Limb (tissue), 2 donors: Measurements from ENCODE around the gene ARX.

Source experiments
- DNase-seq, 2 donors: peaks; one replicate each; pipeline ENCODE4 v3.0.0-alpha.2; 2016; ENCODE audit errors: extremely low spot score in 2 of 2

ARX gene

DNA sequence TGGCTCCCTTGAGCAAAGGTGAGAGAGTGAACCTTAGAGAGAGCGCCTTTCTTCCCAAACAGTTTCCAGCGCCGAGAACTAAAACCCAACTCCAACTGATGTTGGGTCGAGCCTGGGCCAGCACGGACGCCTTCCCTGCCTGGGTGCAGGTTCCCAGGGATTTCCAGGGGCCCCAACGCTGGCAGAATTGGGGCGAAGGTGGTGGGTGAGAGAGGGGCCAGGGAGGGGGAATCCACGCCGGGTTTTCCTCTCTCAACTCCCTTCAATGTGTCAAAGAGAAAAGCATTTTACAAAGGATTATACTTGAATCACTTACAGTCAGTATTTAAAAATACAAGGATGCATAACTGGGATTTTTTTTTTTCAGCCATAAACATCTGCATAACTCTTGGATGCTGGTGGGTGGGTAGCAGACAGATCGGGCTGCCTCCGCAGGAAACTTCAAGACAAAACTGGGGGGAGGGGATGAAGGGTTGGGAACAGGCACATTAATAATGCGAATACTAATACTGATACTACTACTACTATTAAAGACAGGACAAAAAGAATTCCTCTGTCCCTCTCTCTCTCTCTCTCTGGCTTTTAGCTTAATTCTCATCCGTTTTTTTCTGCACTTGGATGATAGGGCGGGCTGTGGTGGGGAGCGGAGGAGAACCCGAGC, 1.3 kb upstream of the ARX start:
- DNase-seq, result no peak

DNA sequence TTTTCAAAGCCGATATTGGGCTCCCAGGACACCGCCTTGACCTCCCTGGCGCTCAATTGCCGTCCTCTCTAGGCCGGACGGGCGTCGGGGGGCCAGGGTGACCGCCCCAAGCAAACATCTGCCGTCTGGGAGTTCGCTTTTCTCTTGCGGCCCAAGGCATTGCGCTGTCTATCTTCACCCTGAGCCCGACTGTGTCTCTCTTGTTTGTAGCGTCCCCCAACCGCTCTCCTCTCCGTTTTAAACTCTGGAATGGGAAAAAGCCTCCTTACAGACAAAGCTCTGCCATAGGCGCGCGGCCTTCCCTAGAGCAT, 551 bp upstream of the ARX start:
- no peak for DNase-seq

GRCh38 chrX:25014366-25014838, 1.4 kb downstream of the ARX start:
- DNase-seq, result no peak

- DNase-seq, result no peak
Measured at GRCh38 chrX:25013632-25014365, 2.0 kb downstream of the ARX start.

DNA sequence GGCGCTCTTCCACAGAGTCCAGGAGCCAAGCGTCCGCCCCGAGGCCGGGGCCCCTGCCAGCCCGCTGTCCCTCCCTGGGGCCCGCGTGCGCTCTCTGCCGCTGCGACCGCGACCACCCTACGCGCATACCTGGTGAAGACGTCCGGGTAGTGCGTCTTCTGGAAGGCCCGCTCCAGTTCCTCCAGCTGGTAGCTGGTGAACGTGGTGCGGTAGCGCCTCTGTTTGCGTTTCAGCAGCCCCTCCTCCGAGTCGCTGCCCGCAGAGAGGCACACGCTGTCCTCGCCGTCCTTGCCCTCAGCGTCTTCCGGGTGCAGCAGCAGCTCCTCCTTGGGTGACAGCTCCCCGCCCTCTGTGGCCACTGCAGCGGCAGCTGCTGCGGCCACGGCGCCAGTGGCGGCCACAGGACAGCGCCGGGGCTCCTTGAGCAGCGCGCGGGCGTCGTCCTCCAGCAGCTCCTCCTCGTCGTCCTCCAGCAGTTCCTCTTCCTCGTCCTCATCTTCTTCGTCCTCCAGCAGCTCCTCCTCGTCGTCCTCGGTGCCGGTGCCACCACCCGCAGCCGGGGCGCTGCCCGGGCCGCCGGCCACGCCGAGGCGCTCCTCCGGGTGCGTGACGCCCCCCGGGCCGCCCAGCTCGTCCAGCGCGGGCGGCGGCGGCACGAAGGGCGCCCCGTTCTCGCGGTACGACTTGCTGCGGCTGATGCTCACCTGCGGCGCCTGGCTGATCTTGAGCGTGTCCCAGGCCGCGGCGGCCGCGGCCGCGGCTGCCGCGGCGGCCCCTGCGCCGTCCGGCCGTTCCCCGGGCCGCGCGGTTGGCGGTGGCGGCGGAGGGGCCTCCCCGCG, 2.8 kb downstream of the ARX start:
- no peak for DNase-seq

GRCh38 chrX:25012433-25012735, 3.4 kb downstream of the ARX start:
- DNase-seq, result no peak

DNA sequence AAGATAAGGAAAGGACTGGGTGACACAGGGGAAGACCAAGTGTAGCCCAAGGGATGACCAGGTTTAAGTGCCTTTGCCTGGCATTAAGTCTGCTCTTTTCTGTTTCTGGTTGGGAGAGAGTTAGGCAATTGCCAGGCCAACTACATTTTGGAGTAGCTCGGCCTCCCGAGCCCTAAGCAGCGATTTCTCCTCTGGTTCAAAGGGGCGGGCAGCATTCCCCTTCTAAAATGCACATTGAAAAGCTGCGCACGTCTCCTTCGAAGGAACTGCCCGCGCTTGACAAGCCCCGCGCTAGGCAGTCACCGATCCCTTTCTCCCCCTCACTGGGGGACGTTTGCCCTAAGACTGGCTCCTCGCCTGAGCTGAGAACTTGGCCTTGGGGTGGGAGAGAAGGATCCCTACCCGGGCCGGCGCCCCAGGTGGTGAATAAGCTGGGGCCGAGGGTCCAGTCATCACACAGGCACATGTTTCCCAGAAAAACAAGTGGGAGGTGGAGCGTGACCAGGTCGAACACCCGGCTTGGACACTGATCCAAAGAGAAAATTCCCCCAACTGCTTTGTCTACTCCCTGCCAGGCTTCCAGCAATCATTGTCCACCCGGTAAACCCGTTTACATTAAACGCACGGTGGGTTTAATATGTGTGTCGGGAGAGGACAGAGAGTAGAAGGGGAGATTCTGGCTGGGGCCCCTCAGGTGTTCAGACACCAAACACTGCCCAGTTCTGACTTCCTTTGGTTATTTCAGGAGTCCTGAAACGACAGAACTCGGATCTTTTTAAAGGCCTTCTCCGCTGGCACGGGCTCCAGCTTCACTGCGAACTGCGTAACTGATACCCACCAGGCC, 4.0 kb downstream of the ARX start:
- peak in 1 of 2 donors; percentile 39 for DNase-seq

DNA sequence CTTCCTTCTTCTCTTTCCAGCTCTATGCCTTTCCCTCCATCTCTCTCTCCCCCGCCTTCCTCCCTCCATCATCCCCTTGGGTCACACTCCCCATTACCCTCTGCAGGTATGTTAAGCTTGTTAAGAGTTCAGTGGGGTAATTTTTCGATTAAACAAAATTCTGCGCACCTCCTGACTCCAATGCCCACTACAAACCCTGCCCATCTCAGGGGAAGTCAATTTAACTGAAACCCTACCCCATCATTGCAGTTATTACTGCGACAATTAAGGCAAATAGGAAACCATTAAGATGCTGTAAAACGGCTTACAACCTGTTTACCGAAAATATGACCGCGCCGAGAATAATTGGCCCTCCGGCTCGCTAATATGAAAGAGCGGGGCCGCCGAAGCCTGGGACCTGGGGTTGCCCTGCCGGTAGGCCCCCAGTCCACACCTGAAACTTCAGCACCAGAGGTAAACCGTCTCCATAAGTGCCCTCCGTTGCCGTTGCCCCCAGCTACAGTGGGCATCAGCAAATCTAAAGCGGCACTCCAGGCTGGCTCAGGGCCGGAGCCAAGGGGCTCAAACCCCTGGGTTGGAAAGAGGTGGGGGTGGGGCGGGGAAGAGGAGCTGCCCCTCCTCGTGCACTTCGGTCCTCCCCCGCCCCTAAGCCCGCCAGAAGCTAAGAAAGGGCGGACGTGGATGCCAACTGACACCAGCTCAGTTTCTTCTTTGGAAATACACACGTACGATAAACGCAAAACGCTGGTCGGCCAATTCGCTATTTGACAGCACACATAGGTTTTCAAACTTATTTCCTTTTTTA, 4.8 kb downstream of the ARX start:
- no peak for DNase-seq

DNA sequence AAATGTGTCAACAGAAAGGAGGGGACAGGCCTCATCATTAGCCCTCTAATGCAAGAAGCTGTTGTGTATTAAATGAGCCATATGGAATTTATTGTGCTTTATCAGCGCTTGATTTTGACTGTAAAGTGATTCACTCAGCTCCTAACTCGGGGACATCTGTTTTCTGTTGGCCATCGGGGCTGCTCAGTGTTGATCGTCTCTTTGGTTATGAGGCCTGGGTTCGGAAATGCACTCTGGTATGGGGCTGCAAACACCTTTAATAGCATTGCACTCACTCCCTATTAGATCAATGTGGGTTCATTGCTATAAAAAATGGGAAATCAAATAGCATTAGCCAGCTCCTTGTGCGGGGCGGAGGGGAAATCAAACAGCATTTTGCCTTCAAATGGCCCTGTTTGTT, 6.4 kb downstream of the ARX start:
- no peak for DNase-seq

- no peak for DNase-seq
Measured at GRCh38 chrX:25007059-25008053, 8.4 kb downstream of the ARX start.

GRCh38 chrX:25006586-25007058, 9.1 kb downstream of the ARX start:
- no peak for DNase-seq

DNA sequence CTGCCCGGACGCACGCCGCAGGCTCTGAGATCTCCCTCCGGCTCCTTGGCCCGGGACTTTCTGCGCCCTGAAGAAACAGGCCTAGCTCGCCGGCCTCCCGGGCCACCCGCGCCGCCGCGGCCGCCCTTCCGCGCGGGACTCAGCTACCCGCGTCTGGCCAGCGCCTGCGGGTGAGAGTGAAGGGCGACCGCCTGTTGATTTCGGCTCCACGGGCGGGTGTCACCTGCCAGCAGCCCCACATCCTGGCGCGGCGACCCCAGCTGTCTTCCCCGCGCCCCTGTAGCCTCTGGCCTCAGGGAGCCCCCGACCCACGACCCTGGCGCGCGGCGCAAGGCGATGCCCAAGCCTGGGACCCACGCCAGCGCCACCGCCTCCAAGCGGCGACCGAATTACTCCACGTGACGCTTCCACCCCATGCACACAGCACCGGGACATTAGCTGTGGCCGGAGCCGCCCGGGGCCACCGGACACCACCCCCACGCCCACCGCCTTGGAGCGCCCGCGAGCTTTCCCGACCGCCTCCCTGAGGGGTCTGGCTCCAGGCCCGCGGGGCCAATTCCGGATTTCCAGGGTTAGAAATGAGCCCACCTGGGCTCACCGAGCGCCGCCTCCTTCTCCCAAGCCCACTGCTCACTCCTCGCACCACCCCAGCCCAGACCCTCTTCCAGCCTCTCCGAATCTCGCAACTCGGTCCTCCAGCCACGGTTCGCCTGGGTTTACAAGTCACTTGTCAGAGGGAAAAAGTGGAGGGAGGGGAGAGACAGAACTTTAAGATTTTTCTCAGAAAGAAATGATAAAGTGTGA, 10.2 kb downstream of the ARX start:
- DNase-seq, result no peak

DNA sequence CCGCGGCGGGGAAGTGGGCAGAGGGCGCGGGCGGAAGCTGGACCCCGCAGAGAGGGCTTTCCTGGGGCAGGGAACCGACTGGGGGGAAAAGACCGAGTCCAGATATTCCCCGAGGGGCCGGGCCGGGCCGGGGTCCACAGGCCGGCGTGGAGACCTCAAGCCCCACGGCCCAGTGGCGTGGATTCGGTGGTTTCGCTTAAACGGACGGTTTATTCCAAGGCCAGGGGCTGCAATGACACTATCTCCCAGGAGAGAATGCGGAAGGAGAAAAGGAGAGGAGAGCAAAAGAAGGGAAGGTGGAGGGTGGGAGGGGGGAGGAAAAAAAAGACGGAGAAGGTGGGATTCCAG, 10.8 kb downstream of the ARX start:
- no peak for DNase-seq

- peak in 1 of 2 donors; percentile 41 for DNase-seq
Measured at GRCh38 chrX:25004485-25005032, 11.2 kb downstream of the ARX start.

GRCh38 chrX:25004040-25004439, 11.7 kb downstream of the ARX start:
- DNase-seq, result no peak

DNA sequence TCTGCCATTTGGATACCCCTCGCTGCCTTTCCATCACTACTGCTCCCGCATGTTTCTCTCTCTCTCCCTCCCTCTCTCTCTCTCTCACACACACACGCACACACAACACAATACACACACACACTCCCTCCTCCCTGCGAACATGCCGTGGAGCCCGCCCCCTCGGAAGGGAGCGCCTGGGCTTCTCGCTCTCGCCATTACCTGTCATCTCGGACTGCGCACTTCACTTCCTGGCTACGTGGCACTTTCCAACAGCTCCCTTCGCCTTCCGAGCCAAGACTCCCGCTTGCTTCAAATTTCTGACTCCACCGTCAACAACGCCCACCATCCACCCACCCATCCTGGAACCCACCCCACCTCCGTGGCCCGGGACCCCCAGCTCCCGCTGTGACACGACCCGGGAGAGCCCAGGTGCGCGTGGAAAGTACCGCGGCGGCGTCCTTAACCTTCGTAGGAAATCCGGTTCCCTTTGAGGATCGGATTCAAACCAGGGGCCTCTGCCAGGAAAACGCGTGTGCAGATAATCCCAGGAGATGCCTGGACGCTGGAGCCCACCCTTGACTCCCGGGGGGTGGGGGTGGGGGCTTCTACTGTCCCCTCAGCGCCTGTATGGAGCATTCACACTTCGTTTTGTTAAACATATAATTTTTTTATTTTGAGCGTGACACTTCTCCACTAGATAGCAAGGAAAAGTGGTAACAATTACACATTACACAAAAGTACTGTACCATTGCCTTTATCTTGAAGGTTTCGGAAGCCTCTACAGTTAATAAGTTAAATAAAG, 12.5 kb downstream of the ARX start:
- DNase-seq, result peak in 1 of 2 donors; percentile 52

GRCh38 chrX:25002661-25003020, 13.1 kb downstream of the ARX start:
- DNase-seq, result no peak
